Measurements from ENCODE around the gene MASP1. TPM values are rescaled to one million over a fixed set of nuclear protein-coding genes. Genes with fewer than 3 reads are reported as not detected.

The MASP1 gene
- total and polyA plus RNA-seq, 2 experiments from 2014 or later = 1.6 to 3.0 TPM

DNA sequence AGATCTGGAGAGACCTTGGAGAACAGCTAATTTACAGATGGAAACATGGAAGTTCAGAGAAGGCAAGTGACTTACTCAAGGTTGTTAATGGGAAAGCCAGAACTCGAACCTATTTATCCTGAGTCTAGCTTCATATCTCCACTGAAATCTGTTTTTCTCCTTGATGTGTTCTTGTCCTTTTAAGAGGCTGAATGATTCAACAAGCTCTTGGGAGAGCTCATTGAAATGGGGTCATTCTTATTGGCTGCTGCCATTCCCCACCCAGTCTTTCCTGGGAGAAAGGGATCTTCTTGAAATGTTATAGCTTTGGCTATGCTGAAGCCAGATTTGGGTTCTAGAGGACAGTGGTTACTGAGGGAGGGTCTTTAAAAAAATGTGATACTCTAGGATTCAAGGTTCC, 53.3 kb downstream of the MASP1 start:
- Mint-ChIP-seq H3K27me3 (ENCODE audit: insufficient read depth, low read depth, poor library complexity) (peaks cover under 1% of the 10 kb centered on the region), H3K36me3 (ENCODE audit: low read depth) (no peaks in the 10 kb centered on the region), H3K27ac (no peak overlapping the region), H3K9me3 (peaks cover 4% of the 10 kb centered on the region; the same call in 2 of the 3 replicates), H3K4me3 (no peak overlapping the region), H3K4me1 (no peaks in the 10 kb centered on the region)
- TF ChIP-seq, protein P1, sequence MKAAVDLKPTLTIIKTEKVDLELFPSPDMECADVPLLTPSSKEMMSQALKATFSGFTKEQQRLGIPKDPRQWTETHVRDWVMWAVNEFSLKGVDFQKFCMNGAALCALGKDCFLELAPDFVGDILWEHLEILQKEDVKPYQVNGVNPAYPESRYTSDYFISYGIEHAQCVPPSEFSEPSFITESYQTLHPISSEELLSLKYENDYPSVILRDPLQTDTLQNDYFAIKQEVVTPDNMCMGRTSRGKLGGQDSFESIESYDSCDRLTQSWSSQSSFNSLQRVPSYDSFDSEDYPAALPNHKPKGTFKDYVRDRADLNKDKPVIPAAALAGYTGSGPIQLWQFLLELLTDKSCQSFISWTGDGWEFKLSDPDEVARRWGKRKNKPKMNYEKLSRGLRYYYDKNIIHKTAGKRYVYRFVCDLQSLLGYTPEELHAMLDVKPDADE (IDR thresholded peaks at IDR 0.05) = no peak
- TF ChIP-seq, protein P2, sequence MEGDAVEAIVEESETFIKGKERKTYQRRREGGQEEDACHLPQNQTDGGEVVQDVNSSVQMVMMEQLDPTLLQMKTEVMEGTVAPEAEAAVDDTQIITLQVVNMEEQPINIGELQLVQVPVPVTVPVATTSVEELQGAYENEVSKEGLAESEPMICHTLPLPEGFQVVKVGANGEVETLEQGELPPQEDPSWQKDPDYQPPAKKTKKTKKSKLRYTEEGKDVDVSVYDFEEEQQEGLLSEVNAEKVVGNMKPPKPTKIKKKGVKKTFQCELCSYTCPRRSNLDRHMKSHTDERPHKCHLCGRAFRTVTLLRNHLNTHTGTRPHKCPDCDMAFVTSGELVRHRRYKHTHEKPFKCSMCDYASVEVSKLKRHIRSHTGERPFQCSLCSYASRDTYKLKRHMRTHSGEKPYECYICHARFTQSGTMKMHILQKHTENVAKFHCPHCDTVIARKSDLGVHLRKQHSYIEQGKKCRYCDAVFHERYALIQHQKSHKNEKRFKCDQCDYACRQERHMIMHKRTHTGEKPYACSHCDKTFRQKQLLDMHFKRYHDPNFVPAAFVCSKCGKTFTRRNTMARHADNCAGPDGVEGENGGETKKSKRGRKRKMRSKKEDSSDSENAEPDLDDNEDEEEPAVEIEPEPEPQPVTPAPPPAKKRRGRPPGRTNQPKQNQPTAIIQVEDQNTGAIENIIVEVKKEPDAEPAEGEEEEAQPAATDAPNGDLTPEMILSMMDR (conservative IDR thresholded peaks at IDR 0.05; ENCODE audit: low read depth in 2 of 2) = no peak
- TF ChIP-seq NANOG (IDR thresholded peaks at IDR 0.05; ENCODE audit: borderline replicate concordance) (no peak), ZNF114 (CRISPR knock-in tag; IDR thresholded peaks at IDR 0.05) (no peak), EZH2 (IDR thresholded peaks at IDR 0.05; ENCODE audit: low read depth, unreplicated experiment) (no peak), JUNB (IDR thresholded peaks at IDR 0.05; ENCODE audit: unreplicated experiment) (no peak), EZH2phosphoT487 (IDR thresholded peaks at IDR 0.05; ENCODE audit: unreplicated experiment) (no peak), ZNF331 (CRISPR knock-in tag; IDR thresholded peaks at IDR 0.05; ENCODE audit: low read depth) (no peak), CREB1 (CRISPR knock-in tag; IDR thresholded peaks at IDR 0.05; ENCODE audit: low read depth) (no peak), POLR2AphosphoS5 (IDR thresholded peaks at IDR 0.05; ENCODE audit: low read depth) (no peak), STAT1 (IDR thresholded peaks at IDR 0.05; ENCODE audit: unreplicated experiment) (no peak)
- TF ChIP-seq, protein P3, sequence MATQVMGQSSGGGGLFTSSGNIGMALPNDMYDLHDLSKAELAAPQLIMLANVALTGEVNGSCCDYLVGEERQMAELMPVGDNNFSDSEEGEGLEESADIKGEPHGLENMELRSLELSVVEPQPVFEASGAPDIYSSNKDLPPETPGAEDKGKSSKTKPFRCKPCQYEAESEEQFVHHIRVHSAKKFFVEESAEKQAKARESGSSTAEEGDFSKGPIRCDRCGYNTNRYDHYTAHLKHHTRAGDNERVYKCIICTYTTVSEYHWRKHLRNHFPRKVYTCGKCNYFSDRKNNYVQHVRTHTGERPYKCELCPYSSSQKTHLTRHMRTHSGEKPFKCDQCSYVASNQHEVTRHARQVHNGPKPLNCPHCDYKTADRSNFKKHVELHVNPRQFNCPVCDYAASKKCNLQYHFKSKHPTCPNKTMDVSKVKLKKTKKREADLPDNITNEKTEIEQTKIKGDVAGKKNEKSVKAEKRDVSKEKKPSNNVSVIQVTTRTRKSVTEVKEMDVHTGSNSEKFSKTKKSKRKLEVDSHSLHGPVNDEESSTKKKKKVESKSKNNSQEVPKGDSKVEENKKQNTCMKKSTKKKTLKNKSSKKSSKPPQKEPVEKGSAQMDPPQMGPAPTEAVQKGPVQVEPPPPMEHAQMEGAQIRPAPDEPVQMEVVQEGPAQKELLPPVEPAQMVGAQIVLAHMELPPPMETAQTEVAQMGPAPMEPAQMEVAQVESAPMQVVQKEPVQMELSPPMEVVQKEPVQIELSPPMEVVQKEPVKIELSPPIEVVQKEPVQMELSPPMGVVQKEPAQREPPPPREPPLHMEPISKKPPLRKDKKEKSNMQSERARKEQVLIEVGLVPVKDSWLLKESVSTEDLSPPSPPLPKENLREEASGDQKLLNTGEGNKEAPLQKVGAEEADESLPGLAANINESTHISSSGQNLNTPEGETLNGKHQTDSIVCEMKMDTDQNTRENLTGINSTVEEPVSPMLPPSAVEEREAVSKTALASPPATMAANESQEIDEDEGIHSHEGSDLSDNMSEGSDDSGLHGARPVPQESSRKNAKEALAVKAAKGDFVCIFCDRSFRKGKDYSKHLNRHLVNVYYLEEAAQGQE (IDR thresholded peaks at IDR 0.05; ENCODE audit: unreplicated experiment) = no peak
- TF ChIP-seq, protein P4, sequence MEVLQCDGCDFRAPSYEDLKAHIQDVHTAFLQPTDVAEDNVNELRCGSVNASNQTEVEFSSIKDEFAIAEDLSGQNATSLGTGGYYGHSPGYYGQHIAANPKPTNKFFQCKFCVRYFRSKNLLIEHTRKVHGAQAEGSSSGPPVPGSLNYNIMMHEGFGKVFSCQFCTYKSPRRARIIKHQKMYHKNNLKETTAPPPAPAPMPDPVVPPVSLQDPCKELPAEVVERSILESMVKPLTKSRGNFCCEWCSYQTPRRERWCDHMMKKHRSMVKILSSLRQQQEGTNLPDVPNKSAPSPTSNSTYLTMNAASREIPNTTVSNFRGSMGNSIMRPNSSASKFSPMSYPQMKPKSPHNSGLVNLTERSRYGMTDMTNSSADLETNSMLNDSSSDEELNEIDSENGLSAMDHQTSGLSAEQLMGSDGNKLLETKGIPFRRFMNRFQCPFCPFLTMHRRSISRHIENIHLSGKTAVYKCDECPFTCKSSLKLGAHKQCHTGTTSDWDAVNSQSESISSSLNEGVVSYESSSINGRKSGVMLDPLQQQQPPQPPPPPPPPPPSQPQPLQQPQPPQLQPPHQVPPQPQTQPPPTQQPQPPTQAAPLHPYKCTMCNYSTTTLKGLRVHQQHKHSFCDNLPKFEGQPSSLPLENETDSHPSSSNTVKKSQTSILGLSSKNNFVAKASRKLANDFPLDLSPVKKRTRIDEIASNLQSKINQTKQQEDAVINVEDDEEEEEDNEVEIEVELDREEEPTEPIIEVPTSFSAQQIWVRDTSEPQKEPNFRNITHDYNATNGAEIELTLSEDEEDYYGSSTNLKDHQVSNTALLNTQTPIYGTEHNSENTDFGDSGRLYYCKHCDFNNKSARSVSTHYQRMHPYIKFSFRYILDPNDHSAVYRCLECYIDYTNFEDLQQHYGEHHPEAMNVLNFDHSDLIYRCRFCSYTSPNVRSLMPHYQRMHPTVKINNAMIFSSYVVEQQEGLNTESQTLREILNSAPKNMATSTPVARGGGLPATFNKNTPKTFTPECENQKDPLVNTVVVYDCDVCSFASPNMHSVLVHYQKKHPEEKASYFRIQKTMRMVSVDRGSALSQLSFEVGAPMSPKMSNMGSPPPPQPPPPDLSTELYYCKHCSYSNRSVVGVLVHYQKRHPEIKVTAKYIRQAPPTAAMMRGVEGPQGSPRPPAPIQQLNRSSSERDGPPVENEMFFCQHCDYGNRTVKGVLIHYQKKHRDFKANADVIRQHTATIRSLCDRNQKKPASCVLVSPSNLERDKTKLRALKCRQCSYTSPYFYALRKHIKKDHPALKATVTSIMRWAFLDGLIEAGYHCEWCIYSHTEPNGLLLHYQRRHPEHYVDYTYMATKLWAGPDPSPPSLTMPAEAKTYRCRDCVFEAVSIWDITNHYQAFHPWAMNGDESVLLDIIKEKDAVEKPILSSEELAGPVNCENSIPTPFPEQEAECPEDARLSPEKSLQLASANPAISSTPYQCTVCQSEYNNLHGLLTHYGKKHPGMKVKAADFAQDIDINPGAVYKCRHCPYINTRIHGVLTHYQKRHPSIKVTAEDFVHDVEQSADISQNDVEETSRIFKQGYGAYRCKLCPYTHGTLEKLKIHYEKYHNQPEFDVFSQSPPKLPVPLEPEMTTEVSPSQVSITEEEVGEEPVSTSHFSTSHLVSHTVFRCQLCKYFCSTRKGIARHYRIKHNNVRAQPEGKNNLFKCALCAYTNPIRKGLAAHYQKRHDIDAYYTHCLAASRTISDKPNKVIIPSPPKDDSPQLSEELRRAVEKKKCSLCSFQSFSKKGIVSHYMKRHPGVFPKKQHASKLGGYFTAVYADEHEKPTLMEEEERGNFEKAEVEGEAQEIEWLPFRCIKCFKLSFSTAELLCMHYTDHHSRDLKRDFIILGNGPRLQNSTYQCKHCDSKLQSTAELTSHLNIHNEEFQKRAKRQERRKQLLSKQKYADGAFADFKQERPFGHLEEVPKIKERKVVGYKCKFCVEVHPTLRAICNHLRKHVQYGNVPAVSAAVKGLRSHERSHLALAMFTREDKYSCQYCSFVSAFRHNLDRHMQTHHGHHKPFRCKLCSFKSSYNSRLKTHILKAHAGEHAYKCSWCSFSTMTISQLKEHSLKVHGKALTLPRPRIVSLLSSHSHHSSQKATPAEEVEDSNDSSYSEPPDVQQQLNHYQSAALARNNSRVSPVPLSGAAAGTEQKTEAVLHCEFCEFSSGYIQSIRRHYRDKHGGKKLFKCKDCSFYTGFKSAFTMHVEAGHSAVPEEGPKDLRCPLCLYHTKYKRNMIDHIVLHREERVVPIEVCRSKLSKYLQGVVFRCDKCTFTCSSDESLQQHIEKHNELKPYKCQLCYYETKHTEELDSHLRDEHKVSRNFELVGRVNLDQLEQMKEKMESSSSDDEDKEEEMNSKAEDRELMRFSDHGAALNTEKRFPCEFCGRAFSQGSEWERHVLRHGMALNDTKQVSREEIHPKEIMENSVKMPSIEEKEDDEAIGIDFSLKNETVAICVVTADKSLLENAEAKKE (CRISPR knock-in tag; IDR thresholded peaks at IDR 0.05) = no peak
- no peak overlapping the region for H3K4me3 ChIP-seq
- DNase-seq (ENCODE audit: low spot score) = no peak
- H3K27me3 ChIP-seq (ENCODE audit: insufficient read depth) = no peaks in the 10 kb centered on the region
- no peak overlapping the region for H3K4me2 ChIP-seq
- H3K4me1 ChIP-seq (ENCODE audit: insufficient read depth) = no peaks in the 10 kb centered on the region
- H4K20me1 ChIP-seq (replicated peaks; ENCODE audit: insufficient read depth) = no peaks in the 10 kb centered on the region
- H3K36me3 ChIP-seq (ENCODE audit: insufficient read depth) = no peaks in the 10 kb centered on the region
- 0 out of 2 replicates have a peak, but pooled peaks cover 16% of the 10 kb centered on the region for H3K9me2 ChIP-seq (ENCODE audit: insufficient read depth)
- no peak for ATAC-seq
- no peak overlapping the region for H3K27ac ChIP-seq (ENCODE audit: low read depth)
- H2AFZ ChIP-seq = no peak overlapping the region
- H3F3A ChIP-seq (replicated peaks; ENCODE audit: low read depth) = no peaks in the 10 kb centered on the region
- H3K79me2 ChIP-seq (replicated peaks; ENCODE audit: insufficient read depth) = no peaks in the 10 kb centered on the region
